Anterior cingulate cortex (tissue), 58 donors: ENCODE data around the gene ANKRD40CL.
A peak's percentile ranks its signal among the peaks of the same experiment; 100 is the strongest.

Experiments
- DNase-seq, 58 donors: peaks; one replicate each; lab custom pipeline; 2025; lab: John Stamatoyannopoulos, UW

ANKRD40CL gene

GRCh38 chr17:50792132-50792531, 24.8 kb upstream of the ANKRD40CL start:
- no peak for DNase-seq

- no peak for DNase-seq
These were observed 23.3 kb upstream of the ANKRD40CL start for GRCh38 chr17:50790618-50791017.

- no peak for DNase-seq
These were observed 19.8 kb upstream of the ANKRD40CL start for GRCh38 chr17:50787106-50787505.

DNA sequence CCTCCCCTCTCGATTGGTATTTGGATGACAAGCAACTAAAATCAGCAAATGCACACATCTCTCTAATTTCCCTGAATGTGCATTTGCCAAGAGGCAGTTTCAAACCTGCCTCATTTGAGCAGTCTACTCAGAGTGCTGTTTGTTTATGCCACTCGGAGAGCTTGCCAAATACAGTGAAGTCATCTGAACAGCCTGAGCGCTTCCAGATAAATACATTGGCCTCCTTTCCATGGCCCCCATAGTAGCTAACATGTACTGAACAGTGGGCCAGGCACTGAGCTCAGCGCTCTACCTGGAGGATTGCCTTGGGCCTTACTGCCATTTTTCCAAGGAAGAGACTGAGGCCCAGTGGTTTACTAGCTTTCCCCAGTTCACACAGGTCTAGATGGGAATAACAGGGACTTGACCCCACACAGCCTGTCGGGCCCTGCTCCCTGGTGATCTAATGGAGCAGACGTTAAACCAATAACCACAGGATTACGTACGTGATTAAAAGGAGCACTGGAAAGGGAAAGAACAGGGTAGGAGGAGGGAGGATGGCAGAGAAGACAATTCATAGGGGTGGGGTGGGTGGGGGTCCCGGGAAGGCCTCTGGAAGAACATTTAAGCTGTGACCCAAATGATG, 18.7 kb upstream of the ANKRD40CL start:
- peak in 35 of 58 donors; percentile 8 to 68 (median 25) for DNase-seq

DNA sequence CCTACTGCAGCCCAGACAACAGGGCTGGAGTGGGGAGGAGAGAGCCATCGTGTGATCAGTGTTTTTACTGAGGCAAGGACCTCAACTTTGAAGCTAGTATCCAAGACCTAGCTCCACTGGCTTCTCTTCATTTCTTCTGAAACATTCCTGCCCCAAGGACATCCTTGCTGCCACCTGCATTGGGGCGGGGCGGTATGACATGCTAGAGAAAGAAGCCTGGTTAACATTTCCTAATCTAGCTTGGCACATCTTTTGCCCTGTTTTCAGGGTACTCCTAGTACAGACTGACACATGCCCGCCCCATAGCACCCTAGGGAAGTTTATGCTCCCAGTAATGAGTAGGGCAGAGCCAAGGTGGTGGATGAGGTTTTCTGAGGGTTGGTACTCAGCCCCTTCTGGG, 17.8 kb upstream of the ANKRD40CL start:
- no peak for DNase-seq

DNA sequence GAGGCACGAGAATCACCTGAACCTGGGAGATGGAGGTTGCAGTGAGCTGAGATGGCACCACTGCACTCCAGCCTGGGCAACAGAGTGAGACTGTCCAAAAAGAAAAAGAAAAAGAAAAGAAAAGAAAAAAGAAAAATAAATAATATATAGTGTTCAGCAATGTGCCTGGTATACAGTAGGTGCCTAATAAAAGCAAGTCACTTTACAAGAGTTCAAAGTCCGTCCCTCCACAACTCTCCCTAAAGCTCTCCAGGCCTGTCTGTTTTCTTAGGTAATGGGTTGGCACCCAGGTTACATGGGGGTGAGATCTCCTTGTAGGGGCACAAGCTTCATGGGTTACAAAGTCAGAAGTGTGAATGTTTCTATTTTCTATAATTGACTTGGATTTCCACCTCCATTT, 16.6 kb upstream of the ANKRD40CL start:
- no peak for DNase-seq

- DNase-seq: peak in 57 of 58 donors; percentile 14 to 89 (median 75)
These were observed 15.9 kb upstream of the ANKRD40CL start for GRCh38 chr17:50783193-50783660.

DNA sequence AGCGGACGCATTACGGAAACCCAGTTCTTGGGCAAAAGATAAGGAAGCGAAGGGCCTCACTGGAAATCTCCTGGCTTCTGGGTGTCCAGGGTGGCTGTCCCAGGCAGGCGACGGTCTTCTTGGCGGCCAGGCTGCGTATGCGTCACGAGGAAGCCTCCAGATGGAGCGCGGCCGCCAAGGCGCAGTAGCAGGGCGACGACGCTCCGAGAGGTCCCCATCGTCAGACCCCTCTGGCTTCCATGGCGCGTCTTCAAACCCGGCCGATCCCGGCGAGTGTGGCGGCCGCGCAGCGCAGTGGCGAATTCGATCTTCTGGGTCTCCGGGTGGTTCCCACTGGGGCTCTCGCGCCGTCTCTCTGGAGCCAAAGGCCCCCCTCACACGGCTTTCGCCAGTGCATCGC, 13.8 kb upstream of the ANKRD40CL start:
- no peak for DNase-seq

GRCh38 chr17:50779747-50780353, 12.5 kb upstream of the ANKRD40CL start:
- no peak for DNase-seq

GRCh38 chr17:50778988-50779387, 11.7 kb upstream of the ANKRD40CL start:
- DNase-seq: no peak

- DNase-seq: no peak
These were observed 11.2 kb upstream of the ANKRD40CL start for GRCh38 chr17:50778471-50778870.

GRCh38 chr17:50775926-50776325, 8.6 kb upstream of the ANKRD40CL start:
- no peak for DNase-seq

DNA sequence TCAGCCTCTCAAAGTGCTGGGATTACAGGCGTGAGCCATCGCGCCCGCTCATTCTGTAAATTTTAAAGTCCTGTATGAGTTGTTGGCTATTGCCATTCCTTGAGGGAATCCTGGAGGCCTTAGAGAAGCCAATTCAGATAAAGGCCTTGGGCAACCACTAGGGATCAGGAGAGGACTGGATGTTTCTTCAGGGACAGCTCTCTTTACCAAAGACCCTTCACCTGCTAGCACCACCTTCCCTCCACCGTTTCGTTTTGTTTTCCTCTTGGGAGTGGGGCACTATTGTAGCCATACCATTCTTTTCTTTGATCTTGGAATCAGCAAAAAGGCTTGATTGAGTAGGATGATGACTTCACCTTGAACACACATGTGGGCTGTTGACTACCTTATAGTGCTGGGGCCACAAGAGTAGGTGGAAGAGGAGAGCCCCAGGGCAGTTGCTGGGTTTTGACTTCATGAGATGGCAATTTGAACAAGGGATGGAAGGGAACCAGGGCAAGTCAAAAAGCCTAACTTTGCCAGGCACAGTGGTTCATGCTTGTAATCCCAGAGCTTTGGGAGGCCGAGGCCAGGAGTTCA, 7.0 kb upstream of the ANKRD40CL start:
- DNase-seq: no peak

DNA sequence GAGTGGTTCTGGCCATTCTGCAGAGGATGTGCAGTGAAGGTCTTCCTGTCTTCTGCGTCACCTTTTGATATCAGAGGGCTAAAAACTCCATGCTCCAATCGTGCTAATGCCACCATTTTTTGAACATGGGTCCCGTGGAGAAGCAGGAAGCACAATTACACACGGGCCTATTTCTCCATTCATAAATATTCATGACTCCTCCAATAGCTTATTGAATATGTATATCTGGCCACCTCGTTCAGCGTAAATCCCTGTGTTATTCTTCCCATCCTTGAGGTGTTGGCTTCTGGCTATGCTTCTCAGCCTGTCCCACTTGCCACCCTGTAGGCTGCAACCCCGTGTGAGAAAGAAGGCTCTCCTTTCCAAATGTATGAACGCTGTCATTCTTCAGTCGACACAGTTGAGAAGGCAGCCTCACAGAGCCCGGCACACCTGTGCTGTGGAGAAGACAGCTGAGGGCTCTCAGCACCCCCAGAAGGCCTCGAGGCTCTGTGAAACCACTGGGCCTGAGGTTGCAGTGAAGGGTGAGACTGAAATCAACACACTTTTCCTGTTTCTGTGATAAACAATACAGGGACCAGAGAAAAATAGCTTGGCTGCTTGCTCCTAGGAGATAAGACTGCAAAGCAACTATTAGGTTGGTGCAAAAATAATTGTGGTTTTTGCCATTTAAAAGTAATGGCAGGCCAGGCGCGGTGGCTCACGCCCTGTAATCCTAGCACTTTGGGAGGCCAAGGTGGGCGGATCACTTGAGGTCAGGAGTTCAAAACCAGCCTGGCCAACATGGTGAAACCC, 4.9 kb upstream of the ANKRD40CL start:
- DNase-seq: no peak

DNA sequence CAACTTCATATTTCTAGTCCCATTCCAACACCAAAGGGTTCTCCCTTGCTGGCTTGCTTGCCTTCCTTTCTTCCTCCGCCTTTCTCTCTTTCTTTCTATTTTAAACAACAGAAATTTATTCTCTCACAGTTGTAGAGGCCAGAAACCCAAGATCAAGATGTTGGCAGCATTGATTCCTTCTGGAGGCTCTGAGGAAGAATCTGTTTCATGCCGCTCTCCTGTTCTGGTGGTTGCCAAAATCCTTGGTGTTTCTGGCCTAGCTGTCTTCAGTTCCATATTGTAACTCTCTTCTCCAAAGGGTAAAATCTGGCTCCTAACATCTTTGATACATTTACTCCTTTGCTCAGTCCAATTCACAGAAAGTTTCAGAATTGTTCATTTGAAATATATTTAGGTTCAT, 3.0 kb upstream of the ANKRD40CL start:
- DNase-seq: no peak

DNA sequence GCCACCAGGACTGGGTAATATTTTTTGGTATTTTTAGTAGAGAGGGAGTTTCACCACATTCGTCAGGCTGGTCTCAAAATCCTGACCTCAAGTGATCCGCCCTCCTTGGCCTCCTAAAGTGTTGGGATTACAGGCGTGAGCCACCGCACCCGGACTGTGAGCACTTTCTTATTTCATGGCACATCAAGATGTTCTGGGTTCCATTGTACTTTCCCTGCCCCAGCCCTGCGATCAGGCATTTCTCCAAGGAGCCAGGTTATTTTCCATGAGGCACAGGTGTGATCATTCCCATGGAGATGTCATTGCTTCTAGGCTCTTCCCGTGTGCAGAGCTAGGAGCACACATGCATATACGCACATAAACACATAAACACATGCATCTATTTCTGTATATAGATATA, 2.6 kb upstream of the ANKRD40CL start:
- no peak for DNase-seq

DNA sequence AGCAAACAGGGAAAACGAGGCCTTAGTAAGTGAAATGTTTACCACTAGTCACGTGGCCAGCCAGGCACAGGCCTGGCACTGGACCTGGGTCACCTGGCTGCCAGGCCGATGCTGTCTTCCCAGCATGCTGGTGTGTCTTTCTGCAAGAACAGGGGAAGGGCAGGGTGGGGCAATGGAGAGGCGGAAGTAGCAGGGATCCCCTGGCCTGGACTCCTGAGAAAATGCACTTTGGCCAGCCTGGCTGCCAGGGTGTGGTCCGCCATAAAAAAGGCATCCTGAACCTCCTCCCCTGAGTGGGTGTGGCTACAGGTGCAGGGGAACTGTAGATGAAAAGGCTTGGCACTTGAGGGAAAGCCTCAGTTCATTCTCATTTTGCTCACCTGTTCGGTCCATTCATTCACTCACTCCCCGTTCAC, 1.0 kb upstream of the ANKRD40CL start:
- DNase-seq: no peak

DNA sequence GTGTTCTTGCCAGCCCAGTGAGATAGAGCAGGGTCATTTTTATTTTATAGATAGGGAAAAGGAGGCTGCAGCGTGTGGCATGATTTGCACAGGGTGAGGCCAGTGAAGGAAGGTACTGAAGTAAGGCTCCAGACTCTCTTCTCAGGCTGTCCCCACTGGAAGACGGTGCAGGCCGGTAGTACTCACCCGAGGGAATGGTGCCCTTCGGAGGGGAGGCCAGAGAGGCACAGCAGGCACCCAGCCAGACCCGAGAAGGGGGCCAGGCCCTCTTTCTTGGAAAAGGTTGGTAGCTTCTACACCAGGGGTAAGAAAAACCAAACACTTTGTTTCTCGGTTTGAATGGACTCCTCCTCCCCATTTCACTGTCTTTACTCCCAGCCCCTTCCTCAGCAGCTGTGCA, 288 bp downstream of the ANKRD40CL start:
- no peak for DNase-seq

DNA sequence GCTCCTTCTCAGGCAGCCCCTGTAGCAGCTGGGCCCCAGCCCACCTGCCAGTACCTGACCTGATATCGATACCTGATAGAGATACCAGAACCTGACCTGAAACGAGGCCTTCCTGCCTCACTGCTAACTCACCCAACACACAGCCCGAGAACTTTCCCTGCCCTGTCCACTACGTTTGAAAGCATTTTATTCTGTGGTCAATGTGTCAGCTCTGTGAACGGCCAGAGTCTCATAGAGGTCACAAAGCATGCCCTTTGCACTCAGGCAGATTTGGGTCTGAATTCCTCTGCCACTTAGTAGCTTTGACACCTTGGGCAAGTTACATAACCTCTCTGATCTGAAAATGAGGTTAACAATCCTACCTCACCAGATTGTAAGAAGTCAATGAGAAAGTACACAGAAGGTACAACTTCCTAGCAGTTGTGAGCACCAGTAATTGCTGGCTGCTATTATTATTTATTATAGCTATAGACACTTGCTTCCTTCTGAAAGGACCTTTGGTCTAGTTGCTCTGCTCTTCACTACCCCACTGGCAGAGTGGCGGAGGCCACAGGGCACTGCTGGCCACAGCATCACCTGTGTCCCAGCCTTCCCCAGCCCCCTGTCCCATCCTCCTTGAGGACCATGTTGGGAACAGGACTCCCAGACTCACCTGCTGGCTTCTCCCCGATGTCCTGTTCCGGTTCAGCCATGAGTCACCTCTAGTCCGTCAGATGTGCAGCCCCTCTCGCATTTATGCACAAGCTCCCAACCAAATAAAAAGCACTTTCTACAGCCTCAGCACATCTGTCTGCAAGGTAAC, 895 bp downstream of the ANKRD40CL start:
- no peak for DNase-seq

DNA sequence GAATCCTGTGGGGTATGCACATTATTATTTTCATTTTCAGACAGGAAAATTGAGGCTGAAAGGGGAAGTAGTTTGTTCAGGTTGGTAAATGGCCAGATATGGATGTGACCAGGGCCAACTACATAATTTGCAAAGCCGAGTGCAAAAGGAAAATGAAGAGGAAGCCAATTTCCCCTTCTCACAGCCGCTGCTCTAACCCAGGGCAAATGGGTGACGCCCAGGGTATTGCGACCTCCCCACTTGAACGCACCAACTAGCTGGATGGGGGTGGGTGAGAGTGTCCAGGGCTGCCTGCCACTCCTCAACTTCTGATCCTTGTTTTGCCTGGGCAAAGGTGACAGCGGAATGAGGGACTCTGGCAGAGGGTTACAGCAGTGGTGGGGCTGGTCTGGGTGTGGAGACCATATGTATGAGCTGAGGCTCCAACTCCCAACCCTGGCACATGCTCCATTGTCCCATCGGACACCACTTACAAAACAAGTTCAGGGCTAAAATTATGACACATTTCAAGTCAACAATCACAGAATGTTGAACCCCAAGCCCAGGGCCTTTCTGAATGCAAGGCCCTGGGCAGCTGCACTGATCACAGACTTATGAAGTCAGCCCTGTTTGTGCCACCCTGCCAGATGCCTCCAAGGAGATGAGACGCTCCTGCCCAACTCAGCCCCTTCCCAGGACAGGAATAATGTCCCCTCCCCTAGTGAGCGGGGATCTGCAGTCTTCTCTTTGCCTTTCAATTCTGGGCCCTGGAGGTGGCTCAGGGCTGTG, 1.7 kb downstream of the ANKRD40CL start:
- DNase-seq: no peak
